GM18867 (cell line): Measurements from ENCODE around the gene MBNL2.

Source experiments
- ATAC-seq: cut with Tn5 transposase; IDR thresholded peaks from one replicate; pipeline ENCODE4 v1.9.1; 2021; ENCODE audit warnings: mild to moderate bottlenecking, moderate library complexity; ENCODE audit not compliant: unreplicated experiment

Gene MBNL2

DNA sequence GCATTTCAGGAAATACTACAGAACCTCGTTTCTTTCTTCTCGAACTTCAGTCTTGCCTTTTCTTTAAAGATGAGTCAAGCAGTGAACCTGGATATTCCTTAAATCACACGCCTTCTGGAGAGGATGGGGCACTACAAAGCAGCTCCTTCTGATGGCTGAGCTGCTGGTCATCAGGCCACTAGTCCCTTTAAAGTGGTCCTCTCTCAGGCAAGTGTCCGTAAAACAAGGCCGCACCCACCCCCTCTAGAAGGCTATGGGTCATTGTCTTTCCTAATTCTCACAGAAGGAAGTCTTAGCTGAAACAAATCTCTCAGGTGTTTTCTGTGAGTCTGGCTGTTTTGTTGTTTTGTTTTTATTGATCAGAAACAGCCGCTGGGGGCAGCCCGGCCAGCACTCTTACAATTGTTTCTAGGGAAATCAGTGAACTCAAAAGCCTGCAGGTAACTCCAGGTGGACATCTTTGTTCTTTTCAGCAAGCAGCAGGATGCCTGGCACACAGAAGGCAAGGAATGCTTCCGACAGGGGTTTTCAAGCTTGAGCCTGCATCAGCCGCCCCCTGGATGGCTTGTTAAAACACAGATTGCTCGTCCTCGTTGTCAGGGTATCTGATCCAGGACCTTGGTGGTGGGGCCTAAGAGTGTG lies 45.4 kb downstream of the MBNL2 start:
- no peak for ATAC-seq

- ATAC-seq = no peak
Measured at GRCh38 chr13:97268772-97269171, 46.6 kb downstream of the MBNL2 start.

DNA sequence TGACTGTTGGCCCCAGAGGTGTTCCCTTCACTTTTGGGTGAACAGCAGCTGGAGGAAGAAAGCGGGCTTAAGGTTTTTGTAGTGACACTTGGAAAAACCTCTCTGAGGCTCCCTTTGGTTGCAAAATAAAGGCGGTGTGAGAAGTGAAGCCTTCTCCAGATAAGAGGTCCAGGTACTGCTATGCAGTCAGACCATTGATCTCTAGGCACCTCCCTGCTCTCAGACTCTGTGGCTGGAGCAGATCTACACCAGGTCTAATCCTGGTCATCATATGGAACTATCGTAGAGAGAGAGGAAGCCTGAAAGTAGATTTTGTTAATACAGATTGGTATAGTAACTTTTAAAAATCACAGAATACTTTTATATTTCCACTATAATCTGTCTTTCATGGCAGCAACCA lies 47.5 kb downstream of the MBNL2 start:
- ATAC-seq = no peak

DNA sequence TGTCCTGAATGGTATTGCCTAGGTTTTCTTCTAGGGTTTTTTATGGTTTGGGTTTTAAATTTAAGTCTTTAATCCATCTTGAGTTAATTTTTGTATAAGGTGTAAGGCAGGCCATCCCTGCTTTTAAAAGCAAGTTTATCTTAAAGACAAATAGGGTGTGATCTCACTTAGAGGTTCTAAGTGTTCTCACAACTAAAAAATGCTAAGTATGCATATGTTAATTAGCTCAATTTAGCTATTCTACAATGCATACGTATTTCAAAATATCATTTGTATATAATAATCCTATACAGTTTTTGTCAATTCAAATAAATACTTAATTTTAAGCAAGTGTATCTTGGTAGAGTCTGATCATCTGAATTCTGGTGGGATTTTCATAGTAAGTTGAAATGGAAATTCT lies 50.4 kb downstream of the MBNL2 start:
- no peak for ATAC-seq

- ATAC-seq = no peak
Measured at GRCh38 chr13:97273341-97273831, 51.3 kb downstream of the MBNL2 start.

DNA sequence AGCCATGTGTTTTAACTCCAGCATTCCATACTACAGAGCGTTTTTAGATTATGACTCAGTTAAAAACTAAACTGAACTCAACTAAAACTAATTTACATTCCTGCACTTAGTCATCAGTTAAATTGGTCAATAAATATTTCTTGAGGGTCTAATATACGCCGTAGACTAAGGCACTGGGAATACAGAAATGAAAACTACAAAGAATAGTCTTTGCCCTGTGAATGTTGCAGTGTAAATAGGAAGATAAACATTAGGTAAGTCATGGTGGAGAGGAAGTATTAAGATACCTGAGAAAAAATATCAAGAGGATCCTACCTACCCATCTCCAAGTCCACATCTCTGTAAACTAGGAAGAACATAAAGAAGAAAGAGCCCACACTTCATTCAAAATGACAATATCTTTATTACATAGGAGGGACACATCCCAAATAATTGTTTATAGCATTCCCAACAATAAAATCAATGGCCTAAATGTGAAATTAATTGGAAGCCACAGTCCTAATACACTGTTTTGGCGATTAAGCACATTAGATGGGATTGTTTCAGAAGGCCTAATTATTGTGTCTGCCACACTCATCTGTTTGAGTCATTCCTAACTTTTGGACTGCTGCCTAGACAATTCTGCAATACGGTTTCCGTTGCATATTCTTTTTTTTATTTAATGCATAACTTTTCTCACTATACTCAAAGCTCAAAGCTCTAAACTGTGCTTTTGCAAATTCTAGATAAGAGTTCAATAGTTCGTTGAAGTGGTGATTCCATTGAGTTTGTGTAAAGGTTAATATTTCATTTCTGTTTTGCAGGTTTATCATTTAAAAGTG lies 52.9 kb downstream of the MBNL2 start:
- no peak for ATAC-seq

DNA sequence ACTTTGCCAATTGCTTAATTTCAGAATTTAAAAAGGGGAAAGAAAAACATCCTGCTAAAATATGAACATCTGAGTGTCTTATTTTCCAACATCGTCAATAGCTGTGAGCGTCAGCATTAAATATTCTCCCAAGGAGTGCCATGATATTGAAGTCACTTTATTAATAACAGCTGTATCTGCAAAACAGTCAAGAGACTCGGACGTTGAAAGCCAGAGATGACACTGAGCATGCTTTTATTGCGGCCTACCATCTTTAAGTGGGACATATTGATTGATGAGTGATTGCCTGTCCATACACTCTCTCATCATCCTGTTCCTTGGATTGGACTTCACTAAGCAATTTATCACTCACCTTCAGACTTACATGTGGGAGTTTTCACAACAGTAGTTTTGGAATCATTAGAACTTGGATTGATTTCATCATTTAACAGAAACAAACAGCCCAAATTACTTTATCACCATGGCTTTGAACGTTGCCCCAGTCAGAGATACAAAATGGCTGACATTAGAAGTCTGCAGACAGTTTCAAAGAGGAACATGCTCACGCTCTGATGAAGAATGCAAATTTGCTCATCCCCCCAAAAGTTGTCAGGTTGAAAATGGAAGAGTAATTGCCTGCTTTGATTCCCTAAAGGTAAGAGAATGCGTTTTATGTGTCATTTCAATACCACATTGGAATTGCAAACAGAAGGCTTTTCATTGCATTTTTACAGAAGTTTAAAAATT lies 53.8 kb downstream of the MBNL2 start:
- ATAC-seq = no peak

- peak; percentile 37 for ATAC-seq
Measured at GRCh38 chr13:97276862-97277269, 54.7 kb downstream of the MBNL2 start.

DNA sequence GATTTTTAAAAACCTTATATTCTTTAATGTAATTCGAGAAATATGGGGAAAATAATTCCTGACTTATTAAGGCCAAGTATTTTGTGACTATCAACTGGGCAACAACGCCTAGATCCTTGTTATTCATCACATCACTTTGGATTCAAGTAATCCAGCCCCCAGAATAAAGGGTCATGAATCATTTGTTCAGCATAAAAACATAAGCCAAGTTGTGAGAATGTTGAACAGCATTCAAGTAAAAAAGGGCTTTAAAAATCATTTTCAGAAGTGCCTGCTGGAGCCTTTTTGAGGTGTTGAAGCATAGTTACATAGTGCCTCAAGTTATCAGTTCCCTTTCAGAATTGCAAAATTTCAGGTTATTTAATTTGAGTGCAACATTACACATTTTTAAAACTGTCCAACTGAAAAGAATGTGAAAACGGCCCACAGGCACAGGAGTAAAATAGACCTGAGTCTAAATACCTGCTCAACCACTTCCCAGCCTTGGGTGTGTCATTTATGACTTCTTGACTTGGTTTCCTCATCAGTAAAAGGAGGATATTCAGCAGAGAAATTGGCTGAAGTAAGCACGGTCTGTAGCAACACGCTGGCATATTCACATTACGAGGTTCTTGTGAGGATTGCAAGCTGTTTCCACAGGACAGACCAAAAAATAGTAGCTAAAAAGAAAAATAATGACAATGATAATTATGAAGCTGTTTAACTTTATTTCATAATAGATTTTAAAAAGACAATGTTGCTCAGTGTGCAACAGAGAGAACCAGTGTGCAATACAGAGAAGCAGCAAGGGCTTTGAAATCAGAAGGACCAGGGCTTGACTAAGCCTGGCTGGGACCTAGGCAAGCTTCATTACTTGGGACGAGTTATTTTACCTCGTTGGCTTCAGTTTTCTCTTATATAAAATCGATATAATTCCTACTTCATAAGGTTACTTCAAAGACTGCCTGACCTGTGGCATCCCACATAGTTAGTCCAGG lies 56.6 kb downstream of the MBNL2 start:
- ATAC-seq = no peak

- no peak for ATAC-seq
Measured at GRCh38 chr13:97279913-97280312, 57.8 kb downstream of the MBNL2 start.

DNA sequence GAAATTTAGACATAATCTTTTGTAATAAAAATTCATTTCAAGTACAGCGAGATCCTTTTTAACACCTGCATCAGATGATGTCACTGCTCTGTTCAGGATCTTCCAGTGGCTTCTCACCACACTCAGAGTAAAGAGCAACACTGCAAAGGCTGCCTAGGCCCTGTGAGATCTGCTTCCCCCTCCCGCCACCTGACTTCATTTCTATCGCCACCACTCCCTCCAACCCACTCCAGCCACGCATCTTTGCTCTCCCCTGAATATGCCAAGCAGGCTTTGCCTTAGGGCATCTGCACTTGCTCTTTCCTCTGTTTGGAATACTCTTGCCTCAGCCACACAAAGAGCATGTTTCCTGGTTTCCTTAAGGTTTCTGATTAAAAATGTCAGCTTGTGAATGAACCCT lies 58.3 kb downstream of the MBNL2 start:
- no peak for ATAC-seq

- ATAC-seq = no peak
Measured at GRCh38 chr13:97281028-97281427, 58.9 kb downstream of the MBNL2 start.

DNA sequence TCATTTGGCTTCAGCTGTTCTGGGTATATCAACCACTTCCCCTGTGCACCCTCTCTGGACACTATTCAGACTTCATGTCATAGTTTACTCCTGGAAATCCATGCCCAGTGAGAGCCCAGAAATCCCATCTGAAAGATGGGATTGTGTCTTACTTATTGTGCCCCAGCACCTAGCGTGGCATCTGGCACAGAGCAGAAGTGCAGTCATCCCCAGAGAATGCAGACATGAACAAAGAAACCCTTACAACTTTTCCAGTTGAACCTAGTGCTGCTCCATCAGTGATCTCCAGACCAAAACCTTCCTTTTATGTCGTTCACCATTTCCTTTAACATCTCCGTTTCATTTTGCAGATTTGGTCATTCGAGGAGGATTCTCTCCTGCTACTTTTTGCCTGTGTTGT lies 60.6 kb downstream of the MBNL2 start:
- no peak for ATAC-seq

DNA sequence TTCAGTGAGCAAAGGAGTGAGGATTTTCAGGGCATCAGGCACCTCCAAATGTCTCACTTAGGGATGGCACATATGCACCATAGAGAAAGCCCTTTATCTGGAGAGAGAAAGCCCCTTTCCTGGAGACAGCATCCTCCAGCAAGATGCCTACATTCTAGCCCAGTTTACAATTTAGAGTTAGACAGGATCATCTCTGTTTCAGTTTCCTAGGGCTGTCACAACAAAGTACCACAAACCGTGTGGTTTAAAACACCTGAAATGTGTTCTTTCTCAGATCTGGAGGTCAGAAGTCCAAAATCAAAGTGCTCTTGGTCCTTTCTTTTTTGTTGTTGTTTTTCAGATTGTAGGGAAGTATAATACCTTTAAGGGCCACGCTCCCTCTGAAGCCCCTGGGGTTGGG lies 61.8 kb downstream of the MBNL2 start:
- ATAC-seq = peak; percentile 60

GRCh38 chr13:97284558-97284957 lies 62.4 kb downstream of the MBNL2 start:
- ATAC-seq = no peak

DNA sequence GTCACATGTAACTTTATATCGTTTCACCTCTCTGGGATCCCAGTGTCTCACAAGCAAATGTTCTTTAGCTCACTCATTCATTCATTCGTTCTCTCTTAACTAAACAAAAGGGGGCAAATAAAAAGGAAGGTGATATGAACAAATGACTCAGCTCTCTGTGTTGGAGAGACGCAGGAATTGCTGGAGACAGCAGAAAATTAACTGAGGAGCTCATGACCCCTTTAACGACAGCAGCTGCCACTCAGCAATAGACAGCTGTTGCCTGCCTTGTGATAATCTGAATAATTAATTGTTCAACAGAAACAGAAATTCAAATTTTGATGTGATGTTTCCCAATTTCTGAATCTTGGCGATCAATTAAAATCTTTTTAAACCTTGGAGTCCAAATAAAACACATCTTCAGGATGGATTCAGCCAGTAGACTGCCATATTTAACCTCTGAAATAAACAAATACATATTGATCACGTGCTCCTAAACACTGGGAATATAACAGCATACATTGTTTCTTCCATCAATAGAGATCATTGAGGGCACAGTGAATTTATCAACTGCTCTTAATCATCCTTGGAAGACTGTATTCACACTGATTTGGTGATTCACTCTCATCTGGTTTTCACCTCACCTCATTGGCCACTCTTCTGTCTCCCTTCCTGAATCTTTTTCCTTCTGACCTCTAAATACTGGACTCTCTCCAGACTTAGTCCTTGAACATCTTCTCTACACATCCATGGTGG lies 63.3 kb downstream of the MBNL2 start:
- no peak for ATAC-seq

DNA sequence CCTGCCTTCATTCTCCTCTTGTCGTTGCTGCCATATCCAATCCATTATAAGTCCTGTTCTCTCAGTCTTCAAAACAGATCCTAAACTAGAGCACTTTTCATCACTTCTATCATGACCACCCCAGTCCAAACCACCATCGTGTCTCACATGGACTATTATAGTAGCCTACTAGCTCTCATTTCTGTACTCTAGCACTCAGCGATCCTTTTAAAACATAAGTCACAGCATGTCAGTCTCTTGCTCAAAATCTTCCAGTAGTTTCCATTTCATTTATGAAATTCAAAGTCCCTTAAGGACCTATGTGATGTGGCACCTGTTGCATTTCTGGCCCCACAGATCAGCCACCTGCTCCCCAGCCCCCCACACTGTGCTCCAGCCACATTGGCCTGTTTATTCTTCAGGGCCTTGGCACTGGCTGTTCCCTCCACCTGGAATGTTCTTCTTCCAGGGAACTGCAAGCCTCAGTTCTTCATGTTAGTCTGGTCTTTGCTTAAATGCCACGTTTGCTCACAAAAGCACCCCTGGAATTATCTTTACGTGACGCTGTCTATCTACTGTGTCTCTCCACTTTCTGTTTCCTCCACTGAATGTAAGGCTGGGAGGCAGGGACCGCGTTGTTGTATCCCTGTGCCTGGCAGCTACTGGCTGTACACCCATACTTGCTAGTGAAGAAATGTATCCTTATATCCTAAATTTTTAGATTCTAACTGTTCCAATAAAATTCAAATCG lies 64.3 kb downstream of the MBNL2 start:
- ATAC-seq = no peak

DNA sequence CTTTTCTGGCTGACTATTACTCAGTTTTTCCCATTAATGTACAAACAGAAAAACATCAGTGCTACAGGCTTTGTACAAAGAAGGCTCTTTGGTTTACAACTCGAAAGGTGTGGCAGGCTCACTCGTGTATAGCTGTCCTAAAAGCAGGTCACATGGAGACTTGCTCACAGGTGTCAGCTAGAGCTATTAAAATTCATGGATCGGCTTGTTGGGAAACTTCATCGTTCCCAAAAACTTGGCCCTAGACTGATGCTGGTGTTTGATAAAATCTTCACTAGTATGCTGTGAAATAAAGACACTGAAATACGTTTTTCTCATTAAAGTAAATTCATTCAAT lies 64.9 kb downstream of the MBNL2 start:
- no peak for ATAC-seq

DNA sequence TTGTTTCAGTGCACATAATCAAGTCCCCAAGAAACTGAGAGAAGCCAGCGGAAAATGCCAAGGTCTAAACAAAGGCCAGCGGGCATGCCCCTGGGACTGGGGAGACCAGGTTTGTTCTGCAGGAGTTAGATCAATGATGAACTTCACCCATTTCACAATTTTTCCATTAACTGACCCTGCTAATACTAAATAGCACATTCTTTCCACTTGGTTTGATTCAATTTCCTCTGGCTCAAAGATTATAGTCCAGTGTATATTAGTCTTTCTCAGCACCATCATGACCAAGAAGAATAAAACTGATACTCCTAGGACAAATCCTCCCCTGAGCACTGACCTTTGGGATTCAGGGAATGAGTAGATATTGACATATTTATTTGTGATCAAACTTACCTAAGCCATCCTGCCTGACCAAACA lies 66.4 kb downstream of the MBNL2 start:
- ATAC-seq = no peak
